Fibroblast of the aortic adventitia (primary cell): Measurements from ENCODE around the gene CLCN1. TPM values are rescaled to one million over a fixed set of nuclear protein-coding genes. Genes with fewer than 3 reads are reported as not detected.

Source experiments
- DNase-seq: peaks from one replicate; pipeline ENCODE4 v3.0.0-alpha.2; 2010; ENCODE audit warnings: low read depth
- H3K4me3 ChIP-seq: 2 replicates; pipeline ENCODE4 v1.5.1; 2011; ENCODE audit warnings: low read depth, mild to moderate bottlenecking, control low read depth, low read length, moderate library complexity
- CTCF ChIP-seq: IDR thresholded peaks from 2 replicates; pipeline ENCODE4 v1.5.1; 2011; ENCODE audit warnings: mild to moderate bottlenecking, low read length, control low read depth, inconsistent platforms; ENCODE audit not compliant: insufficient read depth
- total RNA-seq: library from RNA; depleted of rRNA; stranded (reverse); fragments of >200 nt; gene quantifications from 2 replicates; pipeline ENCODE4 v1.2.3, GENCODE V29; 2012; ENCODE audit warnings: low replicate concordance

CLCN1 gene
- total RNA-seq, 1 donor, result not detected

- no peak for TF ChIP-seq CTCF
- no peak overlapping the region for H3K4me3 ChIP-seq
- DNase-seq, result no peak
These were observed 581 bp downstream of the CLCN1 start for GRCh38 chr7:143316492-143316891.

- no peak for TF ChIP-seq CTCF
- peak; percentile 65 for DNase-seq
- no peak overlapping the region for H3K4me3 ChIP-seq
These were observed 2.8 kb downstream of the CLCN1 start for GRCh38 chr7:143318661-143319060.

GRCh38 chr7:143320620-143321019 lies 4.7 kb downstream of the CLCN1 start:
- no peak overlapping the region for H3K4me3 ChIP-seq
- DNase-seq, result no peak
- no peak for TF ChIP-seq CTCF

- DNase-seq, result no peak
- no peak for TF ChIP-seq CTCF
- no peak overlapping the region for H3K4me3 ChIP-seq
These were observed 5.3 kb downstream of the CLCN1 start for GRCh38 chr7:143321242-143321641.

- TF ChIP-seq CTCF, result no peak
- no peak for DNase-seq
These were observed 5.8 kb downstream of the CLCN1 start for GRCh38 chr7:143321734-143322133.

GRCh38 chr7:143322760-143323633 lies 7.1 kb downstream of the CLCN1 start:
- DNase-seq, result no peak
- no peak for TF ChIP-seq CTCF
- H3K4me3 ChIP-seq, result no peak overlapping the region

More at GRCh38 chr7:143321734-143322133, 5.8 kb downstream of the CLCN1 start:
- H3K4me3 ChIP-seq, result no peak overlapping the region
